ENCODE data around the gene RMDN3. TPM values are rescaled to one million over a fixed set of nuclear protein-coding genes. Genes with fewer than 3 reads are reported as not detected.

The RMDN3 gene
- polyA plus RNA-seq, 2 of the 4 experiments (the other 2 are of a cell fraction), result 15.4 to 16.9 TPM

DNA sequence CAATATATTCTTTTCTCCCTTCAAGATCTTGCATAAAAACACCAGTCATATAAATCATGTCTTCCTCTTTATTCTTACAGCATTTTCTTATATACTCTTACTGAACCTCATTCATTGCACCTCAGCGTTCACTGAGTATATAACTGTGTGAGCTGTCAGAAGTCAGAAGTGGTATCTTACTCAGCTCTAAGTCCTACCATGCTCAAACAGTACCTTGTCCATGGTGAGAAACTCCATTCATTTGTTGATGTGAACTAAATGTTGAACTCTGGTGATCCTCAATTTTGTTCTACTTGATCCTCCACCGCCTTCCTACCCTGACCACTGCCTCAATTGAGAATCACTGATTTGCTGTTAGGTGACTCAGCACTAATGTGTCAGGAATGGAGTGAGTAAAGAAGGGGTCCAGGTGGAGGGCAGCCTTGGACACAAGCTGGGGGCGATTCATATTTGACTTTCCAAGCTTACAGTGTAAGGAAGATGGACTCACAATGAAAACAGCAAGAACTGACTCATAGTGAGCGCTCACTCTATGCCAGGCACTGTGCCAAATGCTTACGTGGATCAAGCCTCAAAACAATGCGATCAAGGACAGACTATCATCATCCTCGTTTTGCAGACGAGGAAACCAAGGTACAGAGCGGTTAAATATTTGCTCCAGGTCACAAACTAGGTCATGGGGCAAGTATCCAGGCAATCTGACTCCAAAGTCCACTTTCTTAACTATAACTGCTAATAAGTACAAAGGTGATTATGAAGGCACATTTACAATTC lies 38.3 kb upstream of the RMDN3 start:
- CTCF ChIA-PET, result interaction anchor here (1.3 to 1.7 kb wide), 3 partner anchors 11 to 64 kb away, joined by 3 to 4 read pairs (median 4); no protein-coding TSS in a partner anchor

DNA sequence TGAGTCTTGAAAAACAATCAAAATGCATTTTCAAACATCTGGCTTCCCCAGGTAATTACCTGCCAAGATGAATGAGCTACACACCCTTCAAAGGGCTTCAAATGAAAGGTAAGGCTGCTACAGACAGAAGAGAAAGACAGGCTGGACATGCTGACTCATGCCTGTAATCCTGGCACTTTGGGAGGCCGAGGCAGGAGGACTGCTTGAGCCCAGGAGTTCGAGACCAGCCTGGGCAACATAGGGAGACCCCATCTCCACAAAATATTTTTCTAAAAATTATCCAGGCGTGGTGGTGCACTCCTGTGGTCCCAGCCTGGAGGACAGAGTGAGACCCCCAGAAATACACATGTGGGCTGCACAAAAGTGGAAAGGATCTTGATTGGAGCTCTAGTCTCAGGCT lies 37.3 kb upstream of the RMDN3 start:
- CTCF ChIA-PET, result interaction anchor here (1.0 to 1.4 kb wide), 3 partner anchors 10 to 65 kb away, joined by 3 to 4 read pairs (median 3); no protein-coding TSS in a partner anchor
- TF ChIP-seq, protein P1, sequence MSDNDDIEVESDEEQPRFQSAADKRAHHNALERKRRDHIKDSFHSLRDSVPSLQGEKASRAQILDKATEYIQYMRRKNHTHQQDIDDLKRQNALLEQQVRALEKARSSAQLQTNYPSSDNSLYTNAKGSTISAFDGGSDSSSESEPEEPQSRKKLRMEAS (IDR thresholded peaks at IDR 0.05), result no peak
- TF ChIP-seq CBX8 (IDR thresholded peaks at IDR 0.05) (no peak), ZSCAN20 (CRISPR knock-in tag; IDR thresholded peaks at IDR 0.05) (no peak), FOXS1 (CRISPR knock-in tag; IDR thresholded peaks at IDR 0.05) (no peak), KDM1A (IDR thresholded peaks at IDR 0.05; ENCODE audit: low read depth) (no peak), RARB (CRISPR knock-in tag; IDR thresholded peaks at IDR 0.05) (no peak), CHD2 (IDR thresholded peaks at IDR 0.05; ENCODE audit: low read length, partially characterized antibody) (no peak), ZFP36 (IDR thresholded peaks at IDR 0.05; ENCODE audit: borderline replicate concordance, partially characterized antibody) (no peak), HOXB5 (CRISPR knock-in tag; IDR thresholded peaks at IDR 0.05) (no peak), SMC3 (IDR thresholded peaks at IDR 0.05) (no peak), HDAC2 (IDR thresholded peaks at IDR 0.05) (no peak), CEBPB (IDR thresholded peaks at IDR 0.05) (no peak), CBX2 (IDR thresholded peaks at IDR 0.05; ENCODE audit: borderline replicate concordance, low read depth) (no peak), RAD21 (conservative IDR thresholded peaks at IDR 0.05 in 1 of 2, IDR thresholded peaks at IDR 0.05 in 1 of 2) (no peak)
- TF ChIP-seq, protein P2, sequence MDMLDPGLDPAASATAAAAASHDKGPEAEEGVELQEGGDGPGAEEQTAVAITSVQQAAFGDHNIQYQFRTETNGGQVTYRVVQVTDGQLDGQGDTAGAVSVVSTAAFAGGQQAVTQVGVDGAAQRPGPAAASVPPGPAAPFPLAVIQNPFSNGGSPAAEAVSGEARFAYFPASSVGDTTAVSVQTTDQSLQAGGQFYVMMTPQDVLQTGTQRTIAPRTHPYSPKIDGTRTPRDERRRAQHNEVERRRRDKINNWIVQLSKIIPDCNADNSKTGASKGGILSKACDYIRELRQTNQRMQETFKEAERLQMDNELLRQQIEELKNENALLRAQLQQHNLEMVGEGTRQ (IDR thresholded peaks at IDR 0.05), result no peak
- no peak for ATAC-seq
- Histone ChIP-seq H3K4me3 (no peak overlapping the region), H3K9me3 (no peaks in the 10 kb centered on the region), H3K4me1 (peaks cover 57% of the 10 kb centered on the region), H3K4me2 (no peak overlapping the region), H3K27ac (peak overlapping the region; percentile 70 to 85)
- no peak for DNase-seq (ENCODE audit: low read depth in 1 of 2, low spot score in 1 of 2)
- FAIRE-seq, result no peak
- POLR2A ChIA-PET, result no interaction called here
- 97% methylated on average over 3 of the region's 3 CpGs for WGBS (ENCODE audit: missing lambda C conversion rate)

More for the DNA sequence above, 38.3 kb upstream of the RMDN3 start:
- 10% methylated on average over 9 of the region's 9 CpGs for WGBS (ENCODE audit: missing lambda C conversion rate)
- H3K27ac ChIP-seq, result peak overlapping the region; percentile 70 to 85
- TF ChIP-seq FOSL2 (IDR thresholded peaks at IDR 0.05) (peak; percentile 49), FOSL2 (CRISPR knock-in tag; IDR thresholded peaks at IDR 0.05) (peak; percentile 76), EP300 (IDR thresholded peaks at IDR 0.05) (peak in 1 of 2 experiments; percentile 31; a peak in 1 of 5 replicates), ESRRA (IDR thresholded peaks at IDR 0.05; ENCODE audit: borderline replicate concordance, low read length) (0 out of 2 replicates have a peak, but pooled peaks have one; percentile 14), RNF2 (IDR thresholded peaks at IDR 0.05; ENCODE audit: borderline replicate concordance, low read depth) (no peak), JUNB (IDR thresholded peaks at IDR 0.05) (peak; percentile 45), CBX2 (IDR thresholded peaks at IDR 0.05; ENCODE audit: borderline replicate concordance, low read depth) (no peak), MAFK (IDR thresholded peaks at IDR 0.05; ENCODE audit: partially characterized antibody) (peak; percentile 97), ZC3H11A (IDR thresholded peaks at IDR 0.05) (no peak), NR3C1 (IDR thresholded peaks at IDR 0.05) (no peak), NFE2L2 (conservative IDR thresholded peaks at IDR 0.05; ENCODE audit: low read length) (peak; percentile 83), NPAS2 (CRISPR knock-in tag; IDR thresholded peaks at IDR 0.05; ENCODE audit: borderline replicate concordance) (no peak), FOSB (CRISPR knock-in tag; IDR thresholded peaks at IDR 0.05) (no peak), POLR2AphosphoS2 (conservative IDR thresholded peaks at IDR 0.05; ENCODE audit: low read length) (no peak), ZNF302 (CRISPR knock-in tag; IDR thresholded peaks at IDR 0.05) (no peak), GATA3 (IDR thresholded peaks at IDR 0.05; ENCODE audit: borderline replicate concordance) (peak; percentile 67; the same call in 1 of the 2 replicates)
- TF ChIP-seq, protein P3, sequence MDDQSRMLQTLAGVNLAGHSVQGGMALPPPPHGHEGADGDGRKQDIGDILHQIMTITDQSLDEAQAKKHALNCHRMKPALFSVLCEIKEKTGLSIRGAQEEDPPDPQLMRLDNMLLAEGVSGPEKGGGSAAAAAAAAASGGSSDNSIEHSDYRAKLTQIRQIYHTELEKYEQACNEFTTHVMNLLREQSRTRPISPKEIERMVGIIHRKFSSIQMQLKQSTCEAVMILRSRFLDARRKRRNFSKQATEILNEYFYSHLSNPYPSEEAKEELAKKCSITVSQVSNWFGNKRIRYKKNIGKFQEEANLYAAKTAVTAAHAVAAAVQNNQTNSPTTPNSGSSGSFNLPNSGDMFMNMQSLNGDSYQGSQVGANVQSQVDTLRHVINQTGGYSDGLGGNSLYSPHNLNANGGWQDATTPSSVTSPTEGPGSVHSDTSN (IDR thresholded peaks at IDR 0.05), result no peak
- TF ChIP-seq, protein P1 (IDR thresholded peaks at IDR 0.05), result peak; percentile 49
- POLR2A ChIA-PET, result no interaction called here
- H3K4me1 ChIP-seq, result peaks cover 53% of the 10 kb centered on the region
- H3K4me2 ChIP-seq, result peak overlapping the region; percentile 73
- H3K4me3 ChIP-seq, result no peak overlapping the region
- H3K9me3 ChIP-seq, result no peaks in the 10 kb centered on the region
- peak; percentile 26 to 91 for DNase-seq (ENCODE audit: low read depth in 1 of 2, low spot score in 1 of 2)
- ATAC-seq, result peak; percentile 88 to 91
- FAIRE-seq, result no peak
